NCI-H82 treated with DMSO at 0.1 percent for 48 hours (cell line): ENCODE data around the gene SPATC1L.
"Not testable (repeated sequence)": the region's sequence is repeated elsewhere in the genome, so short reads cannot be mapped to it uniquely, and the experiment has no call there.

Source experiments
- DNase-seq: peaks from one replicate; lab custom pipeline; 2025; ENCODE audit not compliant: unreplicated experiment; lab: John Stamatoyannopoulos, UW

Gene SPATC1L

GRCh38 chr21:46200877-46201803 is 16.9 kb upstream of the SPATC1L start:
- DNase-seq = not testable (repeated sequence)

GRCh38 chr21:46199436-46200373 is 15.4 kb upstream of the SPATC1L start:
- DNase-seq = no peak

- no peak for DNase-seq
These were observed 12.5 kb upstream of the SPATC1L start for GRCh38 chr21:46196733-46197132.

- no peak for DNase-seq
These were observed 11.4 kb upstream of the SPATC1L start for GRCh38 chr21:46195595-46196195.

GRCh38 chr21:46194374-46195334 is 10.4 kb upstream of the SPATC1L start:
- no peak for DNase-seq

GRCh38 chr21:46193829-46194373 is 9.6 kb upstream of the SPATC1L start:
- no peak for DNase-seq

- DNase-seq = no peak
These were observed 7.7 kb upstream of the SPATC1L start for GRCh38 chr21:46191686-46192575.

GRCh38 chr21:46191257-46191685 is 7.0 kb upstream of the SPATC1L start:
- no peak for DNase-seq

- no peak for DNase-seq
These were observed 6.4 kb upstream of the SPATC1L start for GRCh38 chr21:46190491-46191131.

- DNase-seq = no peak
These were observed 5.8 kb upstream of the SPATC1L start for GRCh38 chr21:46189959-46190490.

- no peak for DNase-seq
These were observed 5.1 kb upstream of the SPATC1L start for GRCh38 chr21:46189213-46189958.

GRCh38 chr21:46188226-46189212 is 4.3 kb upstream of the SPATC1L start:
- no peak for DNase-seq

- no peak for DNase-seq
These were observed 3.6 kb upstream of the SPATC1L start for GRCh38 chr21:46187814-46188213.

- DNase-seq = no peak
These were observed 3.0 kb upstream of the SPATC1L start for GRCh38 chr21:46187261-46187660.

- DNase-seq = no peak
These were observed 1.5 kb upstream of the SPATC1L start for GRCh38 chr21:46185716-46186115.
